HCT116 (cell line): ENCODE data around the gene B4GALNT2. TPM values are rescaled to one million over a fixed set of nuclear protein-coding genes. Genes with fewer than 3 reads are reported as not detected.

Experiments used
- ATAC-seq: fragments of 200-7000 bp; cut with Tn5 transposase; 2 replicates; pipeline ENCODE4 v1.9.1; 2020; ENCODE audit warnings: mild to moderate bottlenecking, moderate library complexity
- BruUV-seq: library from RNA; stranded (reverse); fragments of 400-500 nt; replicated peaks from 2 replicates; lab custom pipeline; 2021; lab: Mats Ljungman, UMichigan
- CTCF ChIA-PET: fragments of 300-600 bp; sonication (Branson Sonifier 250); formaldehyde crosslinking; loops from one replicate; lab custom pipeline; 2021; ENCODE audit warnings: antibody characterized with exemption; lab: Charles Lee
- POLR2A ChIA-PET: fragments of 300-600, 350-600 bp; sonication (Branson Sonifier 250); formaldehyde crosslinking; loops from one replicate; lab custom pipeline; 2021; ENCODE audit warnings: antibody characterized with exemption; lab: Charles Lee
- RAD21 ChIA-PET, 2 experiments: fragments of 300-600 bp; sonication (Branson Sonifier 250); formaldehyde crosslinking; loops; one replicate each; lab custom pipeline; 2023; ENCODE audit warnings: low total read pairs in 2 of 2; ENCODE audit not compliant: uncharacterized antibody in 2 of 2, unreplicated experiment in 2 of 2, low non-redundant PET in 1 of 2; lab: Charles Lee
- DNase-seq: peaks from one replicate; pipeline ENCODE4 v3.0.0-alpha.2; 2010; ENCODE audit warnings: low read depth, low spot score
- H2AFZ ChIP-seq: fragments of 200-600 bp; shearing (Covaris generic), sonication (generic); 2 replicates; pipeline ENCODE4 v1.6.1; 2017; ENCODE audit warnings: low read depth, mixed run types, mixed read lengths, antibody characterized with exemption, low read length; ENCODE audit not compliant: poor library complexity, severe bottlenecking
- H3K27ac ChIP-seq: 2 replicates; pipeline ENCODE4 v1.5.1; 2012; ENCODE audit warnings: low read depth, low read length
- H3K27me3 ChIP-seq: fragments of 200-600 bp; sonication (generic); 2 replicates; pipeline ENCODE4 v1.6.1; 2016; ENCODE audit warnings: mixed run types, low read length, mixed read lengths; ENCODE audit not compliant: insufficient read depth
- H3K36me3 ChIP-seq, 2 experiments: fragments of 200-500 bp in 1 of 2; fragments of 200-600 bp in 1 of 2; sonication (Bioruptor generic) in 1 of 2; sonication (generic) in 1 of 2; 2 replicates each; pipeline versions ENCODE4 v1.5.1 to v1.6.1; 2014 to 2016; ENCODE audit warnings: low read length in 2 of 2, inconsistent platforms in 1 of 2, mixed read lengths in 1 of 2, mixed run types in 1 of 2; ENCODE audit not compliant: insufficient read depth in 2 of 2, control insufficient read depth in 1 of 2
- H3K4me1 ChIP-seq, 2 experiments: fragments of 200-600 bp in 1 of 2; sonication (generic) in 1 of 2; 2 replicates each; pipeline versions ENCODE4 v1.5.1 to v1.6.1; 2012 to 2017; ENCODE audit warnings: low read length in 2 of 2, inconsistent platforms in 1 of 2, mild to moderate bottlenecking in 1 of 2, mixed read lengths in 1 of 2, mixed run types in 1 of 2, moderate library complexity in 1 of 2; ENCODE audit not compliant: insufficient read depth in 2 of 2, control insufficient read depth in 1 of 2
- H3K4me2 ChIP-seq: fragments of 200-600 bp; sonication (generic); 2 replicates; pipeline ENCODE4 v1.6.1; 2017; ENCODE audit warnings: mixed run types, low read length, mixed read lengths
- H3K4me3 ChIP-seq, 2 experiments: fragments of 200-600 bp in 1 of 2; sonication (generic) in 1 of 2; replicated peaks in 1 of 2; 2 replicates each; pipeline ENCODE4 v1.5.1; 2011 to 2016; ENCODE audit warnings: low read length in 2 of 2, control low read depth in 1 of 2, low read depth in 1 of 2, mild to moderate bottlenecking in 1 of 2, mixed read lengths in 1 of 2, mixed run types in 1 of 2
- H3K79me2 ChIP-seq: fragments of 200-600 bp; sonication (generic); 2 replicates; pipeline ENCODE4 v1.6.1; 2017; ENCODE audit warnings: mild to moderate bottlenecking, mixed run types, low read length, moderate library complexity, mixed read lengths; ENCODE audit not compliant: insufficient read depth
- H3K9ac ChIP-seq: fragments of 200-600 bp; sonication (generic); 2 replicates; pipeline ENCODE4 v1.6.1; 2016; ENCODE audit warnings: low read length, mixed read lengths
- H3K9me2 ChIP-seq: fragments of 200-600 bp; sonication (generic), shearing (Covaris generic); 2 replicates; pipeline ENCODE4 v1.6.1; 2017; ENCODE audit warnings: mixed run types, mild to moderate bottlenecking, moderate library complexity; ENCODE audit not compliant: insufficient read depth
- H3K9me3 ChIP-seq, 2 experiments: fragments of 200-500 bp in 1 of 2; fragments of 200-600 bp in 1 of 2; sonication (Bioruptor generic) in 1 of 2; sonication (generic) in 1 of 2; 2 replicates each; pipeline ENCODE4 v1.6.1; 2014 to 2017; ENCODE audit warnings: low read length in 2 of 2, mixed read lengths in 2 of 2, inconsistent platforms in 1 of 2, low read depth in 1 of 2, mild to moderate bottlenecking in 1 of 2, mixed run types in 1 of 2, moderate library complexity in 1 of 2; ENCODE audit not compliant: control insufficient read depth in 1 of 2, insufficient read depth in 1 of 2
- H4K20me1 ChIP-seq: fragments of 200-600 bp; sonication (generic), shearing (Covaris generic); 2 replicates; pipeline ENCODE4 v1.6.1; 2017; ENCODE audit warnings: mixed run types, mild to moderate bottlenecking, moderate library complexity; ENCODE audit not compliant: insufficient read depth
- ATF3 ChIP-seq: IDR thresholded peaks from 2 replicates; pipeline ENCODE4 v1.6.1; 2012
- CBX3 ChIP-seq: IDR thresholded peaks from 2 replicates; pipeline ENCODE4 v1.6.1; 2012; ENCODE audit warnings: low read depth
- CEBPB ChIP-seq: IDR thresholded peaks from 2 replicates; pipeline ENCODE4 v1.6.1; 2012; ENCODE audit warnings: low read depth
- CTCF ChIP-seq, 3 experiments: fragments of 200-600 bp in 1 of 3; sonication (generic) in 1 of 3; IDR thresholded peaks in 2 of 3; conservative IDR thresholded peaks in 1 of 3; 2 replicates each; pipeline ENCODE4 v1.5.1; 2012 to 2017; ENCODE audit warnings: low read depth in 2 of 3, low read length in 2 of 3, antibody characterized with exemption in 1 of 3, borderline replicate concordance in 1 of 3, control low read depth in 1 of 3, mild to moderate bottlenecking in 1 of 3, mixed read lengths in 1 of 3, mixed run types in 1 of 3, moderate library complexity in 1 of 3; ENCODE audit not compliant: insufficient read depth in 1 of 3
- EGR1 ChIP-seq: IDR thresholded peaks from 2 replicates; pipeline ENCODE4 v1.6.1; 2012; ENCODE audit warnings: low read depth
- EZH2phosphoT487 ChIP-seq: fragments of 200-600 bp; IDR thresholded peaks from 2 replicates; pipeline ENCODE4 v1.6.1; 2018; ENCODE audit warnings: antibody characterized with exemption, borderline replicate concordance
- JUND ChIP-seq: IDR thresholded peaks from 2 replicates; pipeline ENCODE4 v1.6.1; 2012
- POLR2AphosphoS5 ChIP-seq: IDR thresholded peaks from 2 replicates; pipeline ENCODE4 v1.6.1; 2011; ENCODE audit warnings: mild to moderate bottlenecking, low read depth, low read length, moderate library complexity
- RAD21 ChIP-seq: IDR thresholded peaks from 2 replicates; pipeline ENCODE4 v1.6.1; 2012; ENCODE audit warnings: low read depth, mild to moderate bottlenecking
- SIN3A ChIP-seq: IDR thresholded peaks from 2 replicates; pipeline ENCODE4 v1.6.1; 2012; ENCODE audit warnings: low read depth
- SP1 ChIP-seq: IDR thresholded peaks from 2 replicates; pipeline ENCODE4 v1.6.1; 2012; ENCODE audit warnings: low read depth
- SRF ChIP-seq: IDR thresholded peaks from 2 replicates; pipeline ENCODE4 v1.6.1; 2012; ENCODE audit warnings: low read depth
- TCF7L2 ChIP-seq: IDR thresholded peaks from 2 replicates; pipeline ENCODE4 v1.7.0; 2011; ENCODE audit warnings: borderline replicate concordance, inconsistent platforms; ENCODE audit not compliant: insufficient read depth, insufficient read length; ENCODE audit errors: extremely low read depth
- YY1 ChIP-seq: IDR thresholded peaks from 2 replicates; pipeline ENCODE4 v1.6.1; 2011; ENCODE audit warnings: low read length, low read depth, moderate library complexity, mild to moderate bottlenecking; ENCODE audit not compliant: insufficient replicate concordance; ENCODE audit errors: extremely low read depth
- ZFX ChIP-seq: fragments of 450-650 bp; IDR thresholded peaks from 2 replicates; pipeline ENCODE4 v1.6.1; 2017
- ZNF274 ChIP-seq: fragments of 200-500 bp; sonication (Bioruptor generic); IDR thresholded peaks from 2 replicates; pipeline ENCODE4 v1.6.1; 2014; ENCODE audit warnings: mild to moderate bottlenecking, low read depth, low read length, inconsistent platforms
- intact Hi-C: fragments of 100-400 bp; cut with micrococcal nuclease; formaldehyde crosslinking; loops from 2 replicates; pipeline ENCODE4 v1.10.0; 2022
- total RNA-seq: library from RNA; stranded (reverse); gene quantifications from one replicate; pipeline ENCODE4 v1.2.1, GENCODE V29; 2021; ENCODE audit not compliant: unreplicated experiment
- TF ChIP-seq, protein P1 (sequence below): IDR thresholded peaks from 2 replicates; pipeline ENCODE4 v1.6.1; 2011; ENCODE audit warnings: mild to moderate bottlenecking, low read length, moderate library complexity; ENCODE audit not compliant: insufficient replicate concordance; ENCODE audit errors: extremely low read depth
- TF ChIP-seq, protein P2 (sequence below): IDR thresholded peaks from 2 replicates; pipeline ENCODE4 v1.6.1; 2012

B4GALNT2 gene
- total RNA-seq, 1 experiment from 2014 or later = not detected

DNA sequence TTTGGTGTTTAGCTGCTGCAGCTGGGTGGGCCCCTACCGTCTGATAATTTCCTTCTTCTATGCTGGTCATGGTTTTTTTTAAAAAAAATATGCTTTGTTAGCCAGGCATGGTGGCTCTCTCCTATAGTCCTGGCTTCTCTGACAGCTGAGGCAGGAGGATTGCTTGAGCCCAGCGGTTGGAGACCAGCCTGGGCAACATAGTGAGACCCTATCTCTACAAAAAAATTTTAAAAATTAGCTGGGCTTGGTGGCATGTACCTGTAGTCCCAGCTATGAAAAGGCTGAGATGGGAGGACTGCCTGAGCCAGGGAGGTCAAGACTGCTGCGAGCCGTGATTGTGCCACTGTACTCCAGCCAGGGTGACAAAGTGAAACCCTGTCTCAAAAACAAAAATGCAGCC lies 19.4 kb downstream of the B4GALNT2 start:
- no peak overlapping the region for H3K27ac ChIP-seq
- intact Hi-C loops = no loop called here
- POLR2A ChIA-PET = no interaction called here
- H3K36me3 ChIP-seq = no peaks in the 10 kb centered on the region
- CTCF ChIA-PET = no interaction called here
- ATAC-seq (no peak), DNase-seq (no peak)
- no peak overlapping the region for H3K9ac ChIP-seq
- no peaks in the 10 kb centered on the region for H3K79me2 ChIP-seq
- no peak overlapping the region for H3K4me2 ChIP-seq
- no peaks in the 10 kb centered on the region for H4K20me1 ChIP-seq
- peaks cover 0 to 6% of the 10 kb centered on the region in 2 experiments; a peak in 2 of 4 replicates for H3K4me1 ChIP-seq
- no TSS peak for BruUV-seq
- no peaks in the 10 kb centered on the region for H3K27me3 ChIP-seq
- RAD21 ChIA-PET = no interaction called here
- TF ChIP-seq SP1 = no peak
- no peak overlapping the region for H2AFZ ChIP-seq
- no peaks in the 10 kb centered on the region for H3K9me3 ChIP-seq
- H3K4me3 ChIP-seq = no peak overlapping the region
- H3K9me2 ChIP-seq = no peaks in the 10 kb centered on the region

DNA sequence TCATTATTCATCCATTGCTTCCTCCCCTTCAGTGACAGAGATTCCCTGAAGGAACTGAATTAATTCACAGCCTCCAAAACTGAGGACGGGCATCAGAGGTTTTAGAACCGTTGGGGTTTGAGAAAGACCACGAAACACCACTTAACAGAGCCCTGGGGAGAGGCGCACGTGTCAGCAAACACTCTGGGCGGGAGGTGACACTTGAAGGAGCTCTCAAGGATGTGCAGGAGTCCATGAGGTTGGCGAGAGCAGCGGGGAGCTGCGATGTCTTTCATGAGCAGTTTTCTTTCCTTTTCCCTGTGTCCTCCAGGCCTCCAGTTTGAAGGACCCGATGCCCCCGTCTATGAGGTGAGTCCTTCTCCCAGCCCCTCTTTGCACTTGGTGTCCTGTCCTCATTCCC lies 23.7 kb downstream of the B4GALNT2 start:
- H3K27ac ChIP-seq = no peak overlapping the region
- H3K9me3 ChIP-seq = no peaks in the 10 kb centered on the region
- ChIA-PET POLR2A (no interaction called here), CTCF (no interaction called here), RAD21 (no interaction called here)
- no peaks in the 10 kb centered on the region for H3K27me3 ChIP-seq
- H2AFZ ChIP-seq = no peak overlapping the region
- no peak for DNase-seq
- no TSS peak for BruUV-seq
- H3K36me3 ChIP-seq = no peaks in the 10 kb centered on the region
- ATAC-seq = no peak
- peaks cover 0 to 8% of the 10 kb centered on the region in 2 experiments; a peak in 2 of 4 replicates for H3K4me1 ChIP-seq
- TF ChIP-seq POLR2AphosphoS5 (no peak), CBX3 (no peak), SIN3A (no peak), JUND (no peak), YY1 (no peak), ZFX (no peak), ZNF274 (no peak), EGR1 (no peak), SP1 (no peak), CTCF (IDR thresholded peaks at IDR 0.05 in 2 of 3, conservative IDR thresholded peaks at IDR 0.05 in 1 of 3; ENCODE audit: borderline replicate concordance in 1 of 3, insufficient read depth in 1 of 3, low read depth in 2 of 3, low read length in 2 of 3) (no peak), CEBPB (no peak), SRF (no peak), EZH2phosphoT487 (no peak), RAD21 (no peak), ATF3 (no peak), TCF7L2 (no peak)
- TF ChIP-seq, protein P1, sequence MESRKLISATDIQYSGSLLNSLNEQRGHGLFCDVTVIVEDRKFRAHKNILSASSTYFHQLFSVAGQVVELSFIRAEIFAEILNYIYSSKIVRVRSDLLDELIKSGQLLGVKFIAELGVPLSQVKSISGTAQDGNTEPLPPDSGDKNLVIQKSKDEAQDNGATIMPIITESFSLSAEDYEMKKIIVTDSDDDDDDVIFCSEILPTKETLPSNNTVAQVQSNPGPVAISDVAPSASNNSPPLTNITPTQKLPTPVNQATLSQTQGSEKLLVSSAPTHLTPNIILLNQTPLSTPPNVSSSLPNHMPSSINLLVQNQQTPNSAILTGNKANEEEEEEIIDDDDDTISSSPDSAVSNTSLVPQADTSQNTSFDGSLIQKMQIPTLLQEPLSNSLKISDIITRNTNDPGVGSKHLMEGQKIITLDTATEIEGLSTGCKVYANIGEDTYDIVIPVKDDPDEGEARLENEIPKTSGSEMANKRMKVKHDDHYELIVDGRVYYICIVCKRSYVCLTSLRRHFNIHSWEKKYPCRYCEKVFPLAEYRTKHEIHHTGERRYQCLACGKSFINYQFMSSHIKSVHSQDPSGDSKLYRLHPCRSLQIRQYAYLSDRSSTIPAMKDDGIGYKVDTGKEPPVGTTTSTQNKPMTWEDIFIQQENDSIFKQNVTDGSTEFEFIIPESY = no peak
- TF ChIP-seq, protein P2, sequence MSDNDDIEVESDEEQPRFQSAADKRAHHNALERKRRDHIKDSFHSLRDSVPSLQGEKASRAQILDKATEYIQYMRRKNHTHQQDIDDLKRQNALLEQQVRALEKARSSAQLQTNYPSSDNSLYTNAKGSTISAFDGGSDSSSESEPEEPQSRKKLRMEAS = no peak
- no peak overlapping the region for H3K9ac ChIP-seq
- no peaks in the 10 kb centered on the region for H3K79me2 ChIP-seq
- intact Hi-C loops = no loop called here
- H4K20me1 ChIP-seq = no peaks in the 10 kb centered on the region
- no peak overlapping the region for H3K4me2 ChIP-seq
- H3K4me3 ChIP-seq = no peak overlapping the region
- no peaks in the 10 kb centered on the region for H3K9me2 ChIP-seq
